ENCODE data around the gene ARL5C.
A peak's percentile ranks its signal among the peaks of the same experiment; 100 is the strongest.

ARL5C gene

DNA sequence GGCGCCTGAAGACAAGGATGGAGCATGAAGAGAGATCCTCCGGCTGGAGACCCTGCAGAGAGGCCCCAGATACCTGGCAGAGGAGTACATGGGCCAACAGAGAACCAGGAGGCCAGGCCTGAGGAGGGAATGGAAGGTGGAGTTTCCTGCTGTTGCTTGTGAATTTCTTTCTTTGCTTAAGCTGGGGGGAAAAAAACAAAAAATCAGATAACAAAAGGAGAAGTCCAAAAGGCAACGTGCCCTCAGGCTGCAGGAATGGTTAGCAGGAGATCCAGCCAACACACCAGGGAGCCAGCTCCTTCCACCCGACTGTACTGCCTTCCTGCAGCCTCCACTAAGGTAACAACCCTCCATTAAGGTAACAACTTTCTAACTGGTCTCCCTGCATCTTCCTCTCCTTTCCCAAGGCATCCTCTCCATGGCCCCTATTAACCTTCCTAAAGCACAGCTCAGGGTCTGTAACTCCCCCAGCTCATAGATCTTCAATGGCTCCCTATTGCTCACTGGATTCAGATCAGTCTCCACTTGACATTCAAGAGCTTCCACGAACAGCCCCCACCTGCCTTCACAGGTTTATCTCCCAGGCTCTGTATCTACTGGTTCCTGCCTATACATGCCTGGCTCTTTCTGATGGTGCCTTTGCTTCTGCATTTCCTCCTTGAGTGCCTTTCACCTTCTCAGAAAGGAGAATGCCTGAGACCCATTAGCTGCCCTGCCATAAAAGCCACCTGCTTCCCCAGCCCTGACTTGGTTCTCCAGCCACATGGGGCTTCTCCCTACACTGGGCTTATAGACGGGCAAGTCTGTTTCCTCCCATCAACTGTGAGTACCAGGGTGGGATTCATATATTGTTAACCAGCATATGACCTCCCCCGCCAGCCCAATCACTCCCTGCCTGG is 725 bp upstream of the ARL5C start:
- DNase-seq, result no peak

GRCh38 chr17:39165178-39165840 is 652 bp downstream of the ARL5C start:
- DNase-seq, result no peak

- DNase-seq, result peak; percentile 92
Observed at GRCh38 chr17:39164675-39165143, 1.3 kb downstream of the ARL5C start.

- no peak for DNase-seq
Observed at GRCh38 chr17:39161962-39162361, 4.0 kb downstream of the ARL5C start.

DNA sequence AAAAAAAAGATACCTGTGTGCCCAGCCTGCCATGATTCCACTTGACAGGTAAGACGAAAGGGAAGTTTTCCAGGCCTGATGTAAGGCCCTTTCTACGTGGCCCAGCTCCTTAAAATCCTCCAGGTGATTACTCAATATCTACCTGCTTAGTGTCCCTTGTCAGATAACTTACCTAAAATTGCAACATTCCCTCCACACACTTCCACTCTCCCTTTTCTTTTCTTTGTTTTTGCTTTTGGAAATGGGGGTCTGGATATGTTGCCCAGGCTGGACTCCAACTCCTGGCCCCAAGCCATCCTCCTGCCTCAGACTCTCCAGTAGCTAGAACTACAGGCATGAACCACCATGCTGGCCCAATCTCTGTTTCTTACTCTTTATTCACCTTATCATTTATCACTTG is 7.3 kb downstream of the ARL5C start:
- DNase-seq, result no peak

GRCh38 chr17:39156491-39156890 is 9.5 kb downstream of the ARL5C start:
- no peak for DNase-seq

DNA sequence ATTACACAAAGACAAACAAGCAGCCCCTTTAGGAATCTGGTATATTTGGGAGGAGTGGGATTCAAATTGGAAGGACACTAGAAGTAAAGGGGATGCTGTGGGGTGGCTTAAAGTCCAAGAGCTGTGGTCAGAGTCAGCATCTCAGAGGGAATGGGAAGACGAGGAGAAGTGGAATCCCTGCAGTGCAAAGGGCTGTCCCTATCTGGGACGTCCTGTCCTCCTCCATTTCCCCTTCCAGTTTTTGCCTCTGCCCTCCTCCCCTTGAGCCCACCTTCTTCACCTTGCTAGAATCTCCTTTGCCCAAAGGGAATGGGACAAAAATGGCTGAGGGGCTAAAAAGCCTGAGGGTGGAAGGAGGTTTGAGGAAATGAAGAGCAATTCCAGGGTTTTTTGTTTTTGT is 10.3 kb downstream of the ARL5C start:
- no peak for DNase-seq

GRCh38 chr17:39153599-39154051 is 12.3 kb downstream of the ARL5C start:
- peak; percentile 84 for DNase-seq

- no peak for DNase-seq
Observed at GRCh38 chr17:39151943-39152818, 13.8 kb downstream of the ARL5C start.

DNA sequence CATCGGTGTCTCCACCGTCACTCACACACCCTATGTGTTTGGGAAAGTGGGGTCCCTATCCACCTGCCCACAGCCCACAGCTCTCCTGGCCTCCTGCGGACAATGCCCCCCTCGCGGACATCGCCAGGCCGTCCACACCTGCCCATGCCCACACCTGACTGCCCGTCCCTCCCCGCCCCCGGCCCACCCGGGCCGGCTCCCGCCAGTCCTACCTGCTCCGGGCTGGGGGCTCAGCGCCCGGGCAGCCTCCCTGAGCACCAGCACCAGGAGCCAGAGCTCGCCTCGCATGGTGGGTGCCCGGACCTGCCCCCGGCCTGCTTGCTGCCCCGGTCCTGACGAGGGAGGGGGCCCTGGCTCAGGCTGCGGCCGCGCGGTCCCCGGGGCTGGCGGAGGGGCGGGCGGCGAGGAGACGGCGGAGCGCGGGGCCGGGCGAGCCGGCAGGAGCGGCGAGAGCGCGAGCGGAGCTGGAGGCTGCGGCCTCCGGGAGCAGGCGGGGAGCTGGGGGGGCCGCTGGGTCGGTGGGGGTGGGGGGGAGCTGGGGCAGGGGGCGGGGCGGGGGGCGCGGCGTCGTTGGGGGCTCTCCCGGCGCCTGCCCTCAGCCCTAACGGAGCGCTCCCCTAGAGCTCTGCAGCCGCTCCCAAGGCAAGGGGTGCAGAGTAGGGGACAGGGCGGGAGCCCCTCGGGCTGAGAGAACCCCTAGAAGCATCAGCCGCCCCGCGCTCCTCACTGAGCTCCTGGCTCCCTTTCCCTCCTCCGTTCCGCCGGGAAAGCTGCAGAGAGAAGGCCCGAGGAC is 14.6 kb downstream of the ARL5C start, which contains the start of gene PLXDC1:
PLXDC1 (minus strand) TSS at position 488 of the 793 bp plus-strand sequence; CDS start at position 288, 200 bp downstream.
- no peak for DNase-seq

DNA sequence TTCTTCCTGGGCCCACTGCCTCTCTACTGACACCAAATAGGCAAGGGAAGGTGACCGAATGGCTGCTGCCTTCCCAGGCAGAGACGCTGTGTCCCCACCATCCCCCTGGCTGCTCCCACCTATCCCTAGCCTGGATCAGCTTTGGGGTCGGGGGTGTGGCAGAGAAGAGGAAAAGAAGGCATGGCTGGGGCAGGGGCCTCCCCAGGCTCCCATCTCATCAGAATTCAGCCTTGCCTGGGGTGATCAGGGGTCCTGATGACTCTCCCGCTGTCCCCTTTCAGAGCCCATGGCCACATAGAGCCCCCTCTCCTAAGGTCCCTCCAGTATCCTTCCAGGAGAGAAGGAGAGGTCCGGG is 15.2 kb downstream of the ARL5C start:
- no peak for DNase-seq

DNA sequence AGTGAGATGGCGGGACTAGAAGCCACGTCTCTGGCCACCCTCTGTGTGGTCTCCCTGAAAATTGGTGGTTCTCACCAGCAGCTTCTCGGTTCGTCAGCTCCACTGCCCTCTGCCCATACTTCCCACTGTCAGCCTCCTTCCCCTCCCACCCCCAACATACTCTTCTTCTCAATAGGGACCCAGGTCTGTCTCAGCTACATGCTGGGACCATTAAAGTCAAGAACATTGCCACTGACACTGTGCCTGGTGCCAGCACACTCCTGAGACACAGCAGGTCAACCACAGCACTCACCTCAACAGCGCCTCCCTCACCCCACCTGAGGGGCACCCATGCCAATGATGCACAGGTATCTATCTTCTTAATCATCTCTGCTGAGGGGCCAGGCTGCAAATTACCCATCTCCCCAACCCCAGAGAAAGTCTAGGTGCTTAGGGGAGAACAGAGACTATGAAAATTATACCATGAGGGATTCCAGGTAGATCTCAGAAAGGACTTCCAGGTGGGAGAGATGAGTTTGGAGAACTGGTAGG is 15.8 kb downstream of the ARL5C start:
- no peak for DNase-seq

GRCh38 chr17:39147221-39148185 is 18.5 kb downstream of the ARL5C start:
- no peak for DNase-seq

DNA sequence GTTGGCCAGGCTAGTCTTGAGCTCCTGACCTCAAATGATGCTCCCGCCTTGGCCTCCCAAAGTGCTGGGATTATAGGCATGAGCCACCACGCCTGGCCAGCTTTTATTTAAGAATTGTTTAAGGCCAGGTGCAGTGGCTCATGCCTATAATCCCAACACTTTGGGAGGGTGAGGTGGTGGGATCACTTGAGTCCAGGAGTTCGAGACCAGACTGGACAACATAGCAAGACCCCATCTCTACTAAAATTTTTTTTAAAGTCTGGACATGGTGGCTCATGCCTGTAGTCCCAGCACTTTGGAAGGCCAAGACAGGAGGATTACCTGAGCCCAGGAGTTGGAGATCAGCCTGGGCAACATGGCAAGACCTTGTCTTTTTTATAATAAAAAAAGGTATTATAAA is 19.7 kb downstream of the ARL5C start:
- no peak for DNase-seq

DNA sequence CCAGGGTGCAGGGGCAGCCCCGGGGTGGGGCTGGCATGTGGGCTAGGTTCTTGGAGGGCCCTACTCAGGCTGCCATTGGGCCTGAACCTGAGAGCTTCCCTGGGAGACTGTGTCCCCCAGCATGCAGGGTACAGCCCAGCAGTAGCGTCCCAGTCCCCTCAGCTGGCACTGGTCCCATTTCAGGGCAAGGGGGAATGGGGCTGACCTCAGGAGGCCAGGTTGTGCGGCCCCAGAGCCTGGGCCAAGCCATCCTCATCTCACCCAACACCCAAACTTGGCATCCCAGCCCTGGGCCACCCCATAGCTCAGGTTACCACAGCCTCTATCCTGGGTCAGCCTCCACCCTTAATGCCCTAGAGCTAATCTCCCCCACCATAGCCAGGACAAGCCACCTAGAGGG is 20.8 kb downstream of the ARL5C start:
- DNase-seq, result no peak

GRCh38 chr17:39144416-39144840 is 21.5 kb downstream of the ARL5C start:
- no peak for DNase-seq

GRCh38 chr17:39143552-39144093 is 22.3 kb downstream of the ARL5C start:
- no peak for DNase-seq

DNA sequence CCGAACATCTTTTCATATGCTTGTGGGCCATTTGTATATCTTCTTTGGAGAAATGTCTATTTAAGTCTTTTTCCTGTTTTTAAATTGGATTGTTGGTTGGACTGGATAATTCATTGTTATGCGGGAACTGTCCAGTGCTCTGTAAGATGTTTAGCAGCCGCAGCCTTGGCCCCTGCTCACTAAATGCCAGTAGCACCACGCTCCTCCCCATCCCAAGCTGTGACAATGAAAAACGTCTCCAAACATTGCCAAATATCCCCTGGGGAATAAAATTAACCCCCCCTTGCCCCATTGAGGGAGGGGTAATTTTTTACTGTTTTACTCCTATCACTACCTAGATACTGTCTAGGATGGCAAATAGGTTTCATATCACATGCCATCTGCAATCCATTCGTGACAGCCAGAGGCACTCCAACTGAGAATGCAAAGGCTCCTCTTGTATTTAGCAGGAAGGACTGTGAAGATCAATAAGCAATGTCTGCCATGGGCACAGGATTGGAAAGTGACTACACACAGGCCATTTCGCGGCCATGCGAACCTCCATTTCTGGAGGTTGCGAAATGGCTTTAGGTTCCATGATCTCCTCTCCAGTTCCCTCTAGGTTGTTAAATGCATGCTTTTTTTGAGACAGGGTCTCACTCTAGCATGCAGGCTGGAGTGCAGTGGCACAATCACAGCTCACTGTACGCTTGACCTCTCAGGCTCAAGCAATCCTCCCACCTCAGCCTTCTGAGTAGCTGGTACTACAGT is 23.9 kb downstream of the ARL5C start:
- no peak for DNase-seq

GRCh38 chr17:39141294-39141693 is 24.7 kb downstream of the ARL5C start:
- no peak for DNase-seq

- no peak for DNase-seq
Observed at GRCh38 chr17:39139561-39139960, 26.4 kb downstream of the ARL5C start.

Measured in hematopoietic multipotent progenitor cell treated with erythropoietin and hydrocortisone succinate and interleukin-3 and kit ligand, for 6 days (in vitro differentiated cells).